T follicular helper cell (primary cell): ENCODE results near the gene FAM180A.

Source experiments
- DNase-seq: peaks from one replicate; pipeline ENCODE4 v3.0.0-alpha.2; 2020; ENCODE audit warnings: low read depth

FAM180A gene

DNA sequence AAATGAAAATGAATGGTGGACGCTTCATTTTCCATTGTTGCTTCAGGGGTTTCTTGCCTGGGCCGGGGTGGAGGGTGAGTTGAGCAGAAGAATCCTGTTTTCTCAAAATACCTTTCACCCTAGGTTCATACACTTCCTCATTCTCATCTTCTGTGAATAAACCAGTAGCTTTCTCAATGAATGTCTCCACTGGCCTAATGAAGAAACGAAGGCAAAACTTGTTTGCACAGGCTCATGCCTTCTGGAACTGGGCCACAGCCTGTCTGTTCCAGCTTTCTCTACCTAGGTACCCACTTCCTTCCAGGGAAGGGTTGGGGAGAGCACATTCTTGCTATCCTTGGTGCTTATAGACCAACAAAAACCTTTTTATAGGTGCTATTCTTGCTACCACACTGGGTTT lies 65.0 kb downstream of the FAM180A start:
- no peak for DNase-seq

DNA sequence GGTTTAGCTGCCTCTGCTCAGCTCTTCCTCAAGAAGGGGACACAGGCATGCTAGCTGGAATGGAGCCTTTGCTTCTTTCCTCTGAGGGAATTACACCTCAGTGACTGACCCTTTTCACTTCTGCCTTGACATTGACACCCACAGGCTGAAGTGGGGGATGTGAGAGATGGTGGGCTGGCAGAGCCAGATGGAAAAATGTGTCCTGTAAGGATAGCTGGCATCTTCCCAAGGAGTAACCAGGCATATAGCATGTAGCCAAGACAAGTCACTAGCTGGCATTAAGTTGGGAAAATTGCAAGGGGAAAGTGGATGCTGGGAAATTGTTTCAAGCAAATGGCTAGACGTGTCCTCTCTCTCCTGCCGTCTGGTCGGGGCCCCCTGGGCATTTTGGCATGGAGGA lies 66.4 kb downstream of the FAM180A start:
- DNase-seq, result no peak

DNA sequence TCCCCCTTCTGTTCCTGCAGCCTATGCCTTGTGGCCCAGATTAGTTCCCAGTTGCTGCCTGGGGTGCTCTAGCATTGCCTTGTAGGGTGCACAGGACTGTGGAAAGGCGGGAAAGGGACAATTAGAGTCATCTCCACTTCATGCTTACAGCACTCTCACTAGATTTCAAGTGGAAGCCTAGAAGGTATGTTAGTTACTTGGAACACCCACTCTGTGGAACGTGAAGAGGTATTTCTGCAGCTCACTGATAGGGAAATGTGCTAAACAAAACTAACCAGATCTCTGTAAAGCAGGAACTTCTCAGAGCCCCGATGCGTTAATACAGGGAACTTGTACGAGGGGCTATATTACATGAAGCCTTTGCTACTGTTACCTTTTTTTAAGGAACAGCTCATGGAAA lies 66.9 kb downstream of the FAM180A start:
- no peak for DNase-seq
